ENCODE data around the gene OR5A1. TPM values are rescaled to one million over a fixed set of nuclear protein-coding genes. Genes with fewer than 3 reads are reported as not detected.
"Not testable (repeated sequence)": the region's sequence is repeated elsewhere in the genome, so short reads cannot be mapped to it uniquely, and the experiment has no call there.

OR5A1 gene
- total RNA-seq, 4 donors from 2014 or later, result not detected

GRCh38 chr11:59437770-59438169 lies 1.5 kb downstream of the OR5A1 start:
- H3K4me3 ChIP-seq, result no peak overlapping the region
- TF ChIP-seq POLR2A (IDR thresholded peaks at IDR 0.05), result no peak
- TF ChIP-seq, protein P1, sequence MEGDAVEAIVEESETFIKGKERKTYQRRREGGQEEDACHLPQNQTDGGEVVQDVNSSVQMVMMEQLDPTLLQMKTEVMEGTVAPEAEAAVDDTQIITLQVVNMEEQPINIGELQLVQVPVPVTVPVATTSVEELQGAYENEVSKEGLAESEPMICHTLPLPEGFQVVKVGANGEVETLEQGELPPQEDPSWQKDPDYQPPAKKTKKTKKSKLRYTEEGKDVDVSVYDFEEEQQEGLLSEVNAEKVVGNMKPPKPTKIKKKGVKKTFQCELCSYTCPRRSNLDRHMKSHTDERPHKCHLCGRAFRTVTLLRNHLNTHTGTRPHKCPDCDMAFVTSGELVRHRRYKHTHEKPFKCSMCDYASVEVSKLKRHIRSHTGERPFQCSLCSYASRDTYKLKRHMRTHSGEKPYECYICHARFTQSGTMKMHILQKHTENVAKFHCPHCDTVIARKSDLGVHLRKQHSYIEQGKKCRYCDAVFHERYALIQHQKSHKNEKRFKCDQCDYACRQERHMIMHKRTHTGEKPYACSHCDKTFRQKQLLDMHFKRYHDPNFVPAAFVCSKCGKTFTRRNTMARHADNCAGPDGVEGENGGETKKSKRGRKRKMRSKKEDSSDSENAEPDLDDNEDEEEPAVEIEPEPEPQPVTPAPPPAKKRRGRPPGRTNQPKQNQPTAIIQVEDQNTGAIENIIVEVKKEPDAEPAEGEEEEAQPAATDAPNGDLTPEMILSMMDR (IDR thresholded peaks at IDR 0.05), result no peak
- intact Hi-C loops (cut with DNase I; ENCODE audit: low total_unique reads), result no loop called here

DNA sequence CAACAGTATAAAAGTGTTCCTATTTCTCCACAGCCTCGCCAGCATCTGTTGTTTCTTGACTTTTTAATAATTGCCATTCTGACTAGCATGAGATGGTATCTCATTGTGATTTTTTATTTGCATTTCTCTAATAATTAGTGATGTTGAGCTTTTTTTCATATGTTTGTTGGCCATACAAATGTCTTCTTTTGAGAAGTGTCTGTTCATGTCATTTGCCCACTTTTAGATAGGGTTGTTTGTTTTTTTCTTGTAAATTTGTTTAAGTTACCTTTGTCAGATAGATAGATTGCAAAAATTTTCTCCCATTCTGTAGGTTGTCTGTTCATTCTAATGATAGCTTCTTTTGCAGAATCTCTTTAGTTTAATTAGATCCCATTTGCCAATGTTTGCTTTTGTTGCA lies 9.4 kb downstream of the OR5A1 start:
- H3K9me3 ChIP-seq; H3K27ac ChIP-seq; H3K36me3 ChIP-seq; intact Hi-C loops (cut with DNase I; ENCODE audit: low total_unique reads); DNase-seq; H3K4me3 ChIP-seq; H3K27me3 ChIP-seq; H3K4me1 ChIP-seq: not testable (repeated sequence)

More at GRCh38 chr11:59437770-59438169, 1.5 kb downstream of the OR5A1 start:
- no peaks in the 10 kb centered on the region for H3K27me3 ChIP-seq
- no peaks in the 10 kb centered on the region for H3K9me3 ChIP-seq
- H3K27ac ChIP-seq, result no peak overlapping the region
- no peaks in the 10 kb centered on the region for H3K36me3 ChIP-seq
- no peak for DNase-seq
- no peaks in the 10 kb centered on the region for H3K4me1 ChIP-seq

DNA sequence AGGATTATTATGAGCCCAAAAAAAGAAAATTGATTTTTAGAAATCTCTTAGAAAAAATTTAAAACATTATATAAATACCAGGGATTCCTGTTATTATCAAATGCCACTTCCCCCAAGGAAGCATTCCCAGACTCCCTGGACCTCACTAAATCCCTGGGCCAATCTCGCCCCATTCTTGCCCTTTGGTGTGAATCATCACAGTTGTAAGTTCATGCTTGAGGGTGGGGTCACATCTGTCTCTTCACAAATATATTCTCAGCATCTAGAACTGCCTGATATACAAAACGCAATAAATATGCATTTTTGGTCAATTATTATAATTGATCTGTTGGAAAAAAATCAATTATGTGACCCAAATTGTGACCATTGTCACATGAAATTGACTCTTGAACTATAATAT lies 12.2 kb downstream of the OR5A1 start:
- intact Hi-C loops (cut with DNase I; ENCODE audit: low total_unique reads), result no loop called here
- Histone ChIP-seq H3K27ac (no peak overlapping the region), H3K36me3 (no peaks in the 10 kb centered on the region), H3K9me3 (no peaks in the 10 kb centered on the region), H3K4me1 (no peaks in the 10 kb centered on the region), H3K27me3 (no peaks in the 10 kb centered on the region), H3K4me3 (no peak overlapping the region)
- no peak for DNase-seq
- TF ChIP-seq POLR2A (IDR thresholded peaks at IDR 0.05), result no peak
- TF ChIP-seq, protein P1 (IDR thresholded peaks at IDR 0.05), result no peak

GRCh38 chr11:59456661-59457060 lies 20.4 kb downstream of the OR5A1 start, which contains the start of gene OR4D6:
OR4D6 (plus strand) TSS chr11:59456961; CDS start chr11:59456961, 0 bp downstream.
- no peaks in the 10 kb centered on the region for H3K4me1 ChIP-seq
- no peaks in the 10 kb centered on the region for H3K27me3 ChIP-seq
- no peaks in the 10 kb centered on the region for H3K36me3 ChIP-seq
- DNase-seq, result no peak
- no peaks in the 10 kb centered on the region for H3K9me3 ChIP-seq
- intact Hi-C loops (cut with DNase I; ENCODE audit: low total_unique reads), result no loop called here
- no peak for TF ChIP-seq POLR2A (IDR thresholded peaks at IDR 0.05)
- TF ChIP-seq, protein P1 (IDR thresholded peaks at IDR 0.05), result no peak
- H3K4me3 ChIP-seq, result no peak within 1 kb of the TSS
- no peak within 1 kb of the TSS for H3K27ac ChIP-seq

DNA sequence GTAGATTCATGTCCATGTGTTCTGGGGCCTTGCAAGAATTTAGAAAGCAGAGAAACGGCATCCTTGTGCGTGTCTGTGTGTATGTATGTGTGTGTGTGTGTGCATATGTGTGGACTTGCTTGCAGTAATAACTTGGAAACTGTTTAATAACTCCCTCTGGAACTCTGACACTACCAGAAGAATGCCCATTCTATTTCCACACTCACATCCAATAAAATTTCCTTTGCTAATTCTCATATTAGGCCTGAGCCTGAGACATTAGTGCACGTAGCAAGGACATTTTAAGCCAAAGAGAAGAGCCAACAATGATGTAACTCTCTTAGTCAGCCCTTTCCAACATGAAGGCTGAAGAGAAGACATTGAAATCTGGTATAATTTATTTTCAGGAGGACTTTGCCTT lies 23.6 kb downstream of the OR5A1 start:
- Histone ChIP-seq H3K4me3 (no peak overlapping the region), H3K27ac (no peak overlapping the region), H3K9me3 (no peaks in the 10 kb centered on the region), H3K4me1 (no peaks in the 10 kb centered on the region), H3K36me3 (no peaks in the 10 kb centered on the region), H3K27me3 (no peaks in the 10 kb centered on the region)
- intact Hi-C loops (cut with DNase I; ENCODE audit: low total_unique reads), result no loop called here
- TF ChIP-seq POLR2A (IDR thresholded peaks at IDR 0.05), result no peak
- TF ChIP-seq, protein P1 (IDR thresholded peaks at IDR 0.05), result no peak
- DNase-seq, result no peak

DNA sequence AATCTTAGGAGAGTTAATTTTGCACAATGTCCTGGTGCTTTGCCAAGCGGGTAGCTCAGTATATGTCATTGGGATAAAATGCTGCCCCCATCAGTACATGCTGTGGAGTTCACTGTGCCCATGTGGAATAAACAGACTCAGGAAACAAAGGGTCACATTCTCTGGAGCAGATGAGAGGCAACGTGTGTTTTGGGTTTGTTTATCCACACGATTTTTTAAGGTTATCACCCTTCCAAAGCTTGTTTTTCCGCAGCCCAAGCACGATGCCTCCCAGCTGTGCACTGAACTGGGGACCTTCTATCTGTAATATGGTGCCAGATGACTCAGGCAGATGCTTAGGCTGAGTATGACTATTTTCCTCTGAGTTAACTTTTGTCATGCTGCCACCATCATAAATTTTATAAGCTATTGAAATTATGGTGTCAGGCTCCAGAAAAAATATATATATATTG lies 26.9 kb downstream of the OR5A1 start:
- Histone ChIP-seq H3K9me3 (no peaks in the 10 kb centered on the region), H3K4me3 (no peak overlapping the region), H3K27ac (no peak overlapping the region), H3K36me3 (no peaks in the 10 kb centered on the region), H3K4me1 (no peaks in the 10 kb centered on the region), H3K27me3 (no peaks in the 10 kb centered on the region)
- TF ChIP-seq POLR2A (IDR thresholded peaks at IDR 0.05), result no peak
- TF ChIP-seq, protein P1 (IDR thresholded peaks at IDR 0.05), result no peak
- peak; percentile 20 to 42 for DNase-seq
- intact Hi-C loops (cut with DNase I; ENCODE audit: low total_unique reads), result no loop called here

Measured in uterus (tissue), 4 donors.